ENCODE data around the gene USP38. TPM values are rescaled to one million over a fixed set of nuclear protein-coding genes. Genes with fewer than 3 reads are reported as not detected.
"Not testable (repeated sequence)": the region's sequence is repeated elsewhere in the genome, so short reads cannot be mapped to it uniquely, and the experiment has no call there.

The USP38 gene
- total RNA-seq, 1 donor from 2014 or later, result 6.7 TPM

- DNase-seq (ENCODE audit: low spot score in 2 of 2), result no peak
- peaks cover 10 to 25% of the 10 kb centered on the region in 2 donors for H3K36me3 ChIP-seq
- H3K9me3 ChIP-seq, result no peaks in the 10 kb centered on the region
- no peak for TF ChIP-seq CTCF (IDR thresholded peaks at IDR 0.05)
- no peak overlapping the region for H3K4me3 ChIP-seq
- peaks cover 0 to 8% of the 10 kb centered on the region in 2 donors for H3K4me1 ChIP-seq
- intact Hi-C loops (cut with DNase I), result no loop called here
- no peaks in the 10 kb centered on the region for H3K27me3 ChIP-seq
- no peak overlapping the region for H3K27ac ChIP-seq
Observed at GRCh38 chr4:143215873-143216272, 31.2 kb downstream of the USP38 start.

DNA sequence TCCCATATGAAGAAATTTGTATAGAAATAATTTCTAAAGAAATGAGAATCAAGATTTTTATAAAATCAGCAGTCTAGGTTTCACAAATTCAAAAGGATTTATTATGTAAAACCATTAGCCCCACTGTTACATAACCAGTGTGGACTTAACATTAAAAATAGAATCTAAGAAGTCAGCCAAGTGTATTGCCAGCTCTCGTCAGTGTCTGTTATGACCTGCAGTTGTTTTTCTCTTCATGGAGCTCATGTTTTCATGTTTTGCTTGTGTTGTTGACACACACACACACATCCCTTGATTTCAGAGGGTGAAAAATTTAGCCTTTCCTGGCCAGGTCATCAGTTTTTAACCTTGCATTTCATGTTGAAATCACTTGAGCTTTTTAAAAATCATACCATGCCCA lies 39.5 kb downstream of the USP38 start:
- Histone ChIP-seq H3K27ac (no peak overlapping the region), H3K4me3 (no peak overlapping the region), H3K4me1 (peaks cover 0 to 8% of the 10 kb centered on the region in 2 donors), H3K36me3 (peaks cover 6 to 9% of the 10 kb centered on the region in 2 donors), H3K27me3 (no peaks in the 10 kb centered on the region), H3K9me3 (no peaks in the 10 kb centered on the region)
- intact Hi-C loops (cut with DNase I), result no loop called here
- no peak for DNase-seq (ENCODE audit: low spot score in 2 of 2)
- TF ChIP-seq CTCF (IDR thresholded peaks at IDR 0.05), result no peak

GRCh38 chr4:143225167-143225566 lies 40.5 kb downstream of the USP38 start:
- Histone ChIP-seq H3K4me1 (peaks cover 0 to 8% of the 10 kb centered on the region in 2 donors), H3K27ac (no peak overlapping the region), H3K27me3 (no peaks in the 10 kb centered on the region), H3K4me3 (no peak overlapping the region), H3K36me3 (peaks cover 5 to 9% of the 10 kb centered on the region in 2 donors), H3K9me3 (no peaks in the 10 kb centered on the region)
- intact Hi-C loops (cut with DNase I), result no loop called here
- TF ChIP-seq CTCF (IDR thresholded peaks at IDR 0.05), result no peak
- DNase-seq (ENCODE audit: low spot score in 2 of 2), result no peak

- Histone ChIP-seq H3K9me3 (no peaks in the 10 kb centered on the region), H3K36me3 (no peaks in the 10 kb centered on the region), H3K4me1 (no peaks in the 10 kb centered on the region), H3K27me3 (no peaks in the 10 kb centered on the region), H3K27ac (no peak overlapping the region), H3K4me3 (no peak overlapping the region)
- intact Hi-C loops (cut with DNase I), result no loop called here
- TF ChIP-seq CTCF (IDR thresholded peaks at IDR 0.05), result no peak
- no peak for DNase-seq (ENCODE audit: low spot score in 2 of 2)
Observed at GRCh38 chr4:143230683-143231082, 46.0 kb downstream of the USP38 start.

DNA sequence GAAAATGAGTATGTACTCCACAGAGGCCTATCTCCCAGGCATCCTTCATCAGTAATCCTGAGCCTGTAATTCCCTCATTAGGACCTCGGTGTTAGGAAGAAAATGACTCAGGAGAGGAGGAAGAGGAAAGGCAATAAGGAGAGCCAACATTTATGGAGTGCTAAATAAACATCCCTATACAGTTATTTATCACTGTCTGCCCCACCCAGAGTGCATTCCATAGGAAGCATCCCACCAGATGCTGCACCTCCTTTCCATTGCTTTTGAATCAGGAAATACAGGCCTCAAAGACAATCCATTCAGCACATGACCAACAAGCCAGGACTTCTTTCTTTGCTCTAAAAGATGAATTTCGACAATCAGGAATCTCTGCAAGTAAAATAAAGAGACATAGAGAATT lies 47.6 kb downstream of the USP38 start:
- TF ChIP-seq CTCF (IDR thresholded peaks at IDR 0.05), result no peak
- H3K9me3 ChIP-seq, result no peaks in the 10 kb centered on the region
- no peak for DNase-seq (ENCODE audit: low spot score in 2 of 2)
- H3K4me3 ChIP-seq, result no peak overlapping the region
- H3K27ac ChIP-seq, result no peak overlapping the region
- no peaks in the 10 kb centered on the region for H3K36me3 ChIP-seq
- H3K4me1 ChIP-seq, result no peaks in the 10 kb centered on the region
- intact Hi-C loops (cut with DNase I), result no loop called here
- no peaks in the 10 kb centered on the region for H3K27me3 ChIP-seq

DNA sequence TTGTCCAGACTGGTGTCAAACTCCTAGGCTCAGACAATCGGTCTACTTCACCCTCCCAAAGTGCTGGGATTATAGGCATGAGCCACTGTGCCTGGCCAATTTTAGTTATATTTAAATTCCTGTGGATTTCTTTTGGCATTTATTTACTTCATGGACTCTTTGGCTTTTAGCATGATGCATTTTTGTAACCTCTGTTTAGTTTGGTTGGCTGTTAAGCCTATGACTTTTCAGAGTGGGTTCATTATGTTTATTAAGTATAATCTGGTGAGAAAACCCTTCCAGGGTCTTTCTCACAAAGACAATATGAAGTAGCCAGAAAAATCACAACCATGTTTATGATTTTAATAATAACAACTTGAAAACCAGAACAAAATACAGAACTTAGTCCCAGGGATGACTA lies 49.4 kb downstream of the USP38 start:
- no peaks in the 10 kb centered on the region for H3K9me3 ChIP-seq
- intact Hi-C loops (cut with DNase I), result no loop called here
- H3K4me3 ChIP-seq, result no peak overlapping the region
- H3K27ac ChIP-seq, result no peak overlapping the region
- DNase-seq (ENCODE audit: low spot score in 2 of 2), result no peak
- H3K36me3 ChIP-seq, result no peaks in the 10 kb centered on the region
- H3K27me3 ChIP-seq, result no peaks in the 10 kb centered on the region
- no peaks in the 10 kb centered on the region for H3K4me1 ChIP-seq
- no peak for TF ChIP-seq CTCF (IDR thresholded peaks at IDR 0.05)

DNA sequence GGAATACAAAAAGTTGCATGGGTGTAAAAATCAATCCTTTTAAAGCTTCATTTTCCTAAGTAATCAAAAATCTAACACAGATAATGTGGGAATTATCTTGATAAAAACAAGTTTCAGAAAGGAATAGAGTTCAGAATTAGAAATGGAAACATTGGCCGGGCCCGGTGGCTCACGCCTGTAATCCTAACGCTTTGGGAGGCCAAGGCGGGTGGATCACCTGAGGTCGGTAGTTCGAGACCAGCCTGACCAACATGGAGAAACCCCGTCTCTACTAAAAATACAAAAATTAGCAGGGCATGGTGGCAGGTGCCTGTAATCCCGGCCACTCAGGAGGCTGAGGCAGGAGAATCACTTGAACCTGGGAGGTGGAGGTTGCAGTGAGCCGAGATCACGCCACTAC lies 52.5 kb downstream of the USP38 start:
- intact Hi-C loops (cut with DNase I); H3K36me3 ChIP-seq; H3K9me3 ChIP-seq; H3K27me3 ChIP-seq; H3K4me3 ChIP-seq; H3K4me1 ChIP-seq; DNase-seq (ENCODE audit: low spot score in 2 of 2); H3K27ac ChIP-seq: not testable (repeated sequence)

Measured in ascending aorta (tissue), 2 donors.